Measurements from ENCODE around the gene PPFIBP2.

The PPFIBP2 gene

GRCh38 chr11:7593481-7593880 lies 79.7 kb downstream of the PPFIBP2 start:
- no peak for ATAC-seq
- TF ChIP-seq CSRNP3 (CRISPR knock-in tag; IDR thresholded peaks at IDR 0.05) (no peak), ZFP30 (CRISPR knock-in tag; IDR thresholded peaks at IDR 0.05) (no peak), TOX (CRISPR knock-in tag; IDR thresholded peaks at IDR 0.05; ENCODE audit: borderline replicate concordance) (no peak), ZC3H10 (CRISPR knock-in tag; IDR thresholded peaks at IDR 0.05) (no peak), ZNF565 (CRISPR knock-in tag; conservative IDR thresholded peaks at IDR 0.05; ENCODE audit: low read depth) (no peak), ESRRG (CRISPR knock-in tag; IDR thresholded peaks at IDR 0.05) (no peak), PPARA (CRISPR knock-in tag; IDR thresholded peaks at IDR 0.05; ENCODE audit: borderline replicate concordance) (no peak), ZFP3 (CRISPR knock-in tag; IDR thresholded peaks at IDR 0.05) (no peak), TCF4 (CRISPR knock-in tag; IDR thresholded peaks at IDR 0.05; ENCODE audit: borderline replicate concordance) (no peak), BACH2 (CRISPR knock-in tag; IDR thresholded peaks at IDR 0.05; ENCODE audit: borderline replicate concordance) (no peak), ARNTL (CRISPR knock-in tag; IDR thresholded peaks at IDR 0.05; ENCODE audit: borderline replicate concordance, low read depth) (no peak), GLIS3 (CRISPR knock-in tag; IDR thresholded peaks at IDR 0.05) (no peak), ZNF70 (CRISPR knock-in tag; IDR thresholded peaks at IDR 0.05) (no peak), TSHZ2 (CRISPR knock-in tag; IDR thresholded peaks at IDR 0.05) (no peak), ISL1 (CRISPR knock-in tag; IDR thresholded peaks at IDR 0.05) (no peak)
- TF ChIP-seq, protein P1, sequence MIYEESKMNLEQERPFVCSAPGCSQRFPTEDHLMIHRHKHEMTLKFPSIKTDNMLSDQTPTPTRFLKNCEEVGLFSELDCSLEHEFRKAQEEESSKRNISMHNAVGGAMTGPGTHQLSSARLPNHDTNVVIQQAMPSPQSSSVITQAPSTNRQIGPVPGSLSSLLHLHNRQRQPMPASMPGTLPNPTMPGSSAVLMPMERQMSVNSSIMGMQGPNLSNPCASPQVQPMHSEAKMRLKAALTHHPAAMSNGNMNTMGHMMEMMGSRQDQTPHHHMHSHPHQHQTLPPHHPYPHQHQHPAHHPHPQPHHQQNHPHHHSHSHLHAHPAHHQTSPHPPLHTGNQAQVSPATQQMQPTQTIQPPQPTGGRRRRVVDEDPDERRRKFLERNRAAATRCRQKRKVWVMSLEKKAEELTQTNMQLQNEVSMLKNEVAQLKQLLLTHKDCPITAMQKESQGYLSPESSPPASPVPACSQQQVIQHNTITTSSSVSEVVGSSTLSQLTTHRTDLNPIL (CRISPR knock-in tag; IDR thresholded peaks at IDR 0.05; ENCODE audit: low read depth): no peak

GRCh38 chr11:7595016-7595866 lies 81.4 kb downstream of the PPFIBP2 start:
- ATAC-seq: peak; percentile 40; the same call in 1 of the 3 replicates

More at GRCh38 chr11:7595016-7595866, 81.4 kb downstream of the PPFIBP2 start:
- no peak for TF ChIP-seq ZC3H10 (CRISPR knock-in tag; IDR thresholded peaks at IDR 0.05)
- TF ChIP-seq ZNF70 (CRISPR knock-in tag; IDR thresholded peaks at IDR 0.05): no peak
- no peak for TF ChIP-seq CSRNP3 (CRISPR knock-in tag; IDR thresholded peaks at IDR 0.05)
- no peak for TF ChIP-seq CSDC2 (CRISPR knock-in tag; IDR thresholded peaks at IDR 0.05)
- TF ChIP-seq TOX (CRISPR knock-in tag; IDR thresholded peaks at IDR 0.05; ENCODE audit: borderline replicate concordance): no peak
- no peak for TF ChIP-seq BACH2 (CRISPR knock-in tag; IDR thresholded peaks at IDR 0.05; ENCODE audit: borderline replicate concordance)
- no peak for TF ChIP-seq PPARA (CRISPR knock-in tag; IDR thresholded peaks at IDR 0.05; ENCODE audit: borderline replicate concordance)
- TF ChIP-seq, protein P2, sequence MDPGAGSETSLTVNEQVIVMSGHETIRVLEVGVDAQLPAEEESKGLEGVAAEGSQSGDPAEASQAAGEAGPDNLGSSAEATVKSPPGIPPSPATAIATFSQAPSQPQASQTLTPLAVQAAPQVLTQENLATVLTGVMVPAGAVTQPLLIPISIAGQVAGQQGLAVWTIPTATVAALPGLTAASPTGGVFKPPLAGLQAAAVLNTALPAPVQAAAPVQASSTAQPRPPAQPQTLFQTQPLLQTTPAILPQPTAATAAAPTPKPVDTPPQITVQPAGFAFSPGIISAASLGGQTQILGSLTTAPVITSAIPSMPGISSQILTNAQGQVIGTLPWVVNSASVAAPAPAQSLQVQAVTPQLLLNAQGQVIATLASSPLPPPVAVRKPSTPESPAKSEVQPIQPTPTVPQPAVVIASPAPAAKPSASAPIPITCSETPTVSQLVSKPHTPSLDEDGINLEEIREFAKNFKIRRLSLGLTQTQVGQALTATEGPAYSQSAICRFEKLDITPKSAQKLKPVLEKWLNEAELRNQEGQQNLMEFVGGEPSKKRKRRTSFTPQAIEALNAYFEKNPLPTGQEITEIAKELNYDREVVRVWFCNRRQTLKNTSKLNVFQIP (CRISPR knock-in tag; IDR thresholded peaks at IDR 0.05; ENCODE audit: borderline replicate concordance, low read depth): no peak
- no peak for TF ChIP-seq GLIS3 (CRISPR knock-in tag; IDR thresholded peaks at IDR 0.05)
- no peak for TF ChIP-seq ZFP3 (CRISPR knock-in tag; IDR thresholded peaks at IDR 0.05)
- TF ChIP-seq ZNF565 (CRISPR knock-in tag; conservative IDR thresholded peaks at IDR 0.05; ENCODE audit: low read depth): no peak
- TF ChIP-seq ESRRG (CRISPR knock-in tag; IDR thresholded peaks at IDR 0.05): no peak
- TF ChIP-seq TSHZ2 (CRISPR knock-in tag; IDR thresholded peaks at IDR 0.05): no peak
- no peak for TF ChIP-seq TCF4 (CRISPR knock-in tag; IDR thresholded peaks at IDR 0.05; ENCODE audit: borderline replicate concordance)
- no peak for TF ChIP-seq RARB (CRISPR knock-in tag; IDR thresholded peaks at IDR 0.05)

Data from SK-N-SH treated with all-trans-retinoic acid at 6 μM for 48 hours (cell line).